Neural cell (in vitro differentiated cells): ENCODE data around the gene ADAM20.

Experiments used
- EP300 ChIP-seq: fragments of 450-650 bp; conservative IDR thresholded peaks from 2 replicates; pipeline ENCODE4 v1.6.1; 2014; ENCODE audit warnings: antibody characterized with exemption, mild to moderate bottlenecking, moderate library complexity; ENCODE audit not compliant: poor library complexity, severe bottlenecking
- EZH2 ChIP-seq: fragments of 200-600, 300-800 bp; shearing (Covaris generic), sonication (generic); IDR thresholded peaks from 2 replicates; pipeline ENCODE4 v1.6.1; 2014; ENCODE audit warnings: antibody characterized with exemption, low read length, borderline replicate concordance, mild to moderate bottlenecking; ENCODE audit not compliant: insufficient read depth, poor library complexity, severe bottlenecking
- POLR2AphosphoS5 ChIP-seq: IDR thresholded peaks from 2 replicates; pipeline ENCODE4 v1.6.1; 2012
- RAD21 ChIP-seq: fragments of 450-650 bp; conservative IDR thresholded peaks from 2 replicates; pipeline ENCODE4 v1.6.1; 2014; ENCODE audit warnings: antibody characterized with exemption, mild to moderate bottlenecking, moderate library complexity
- SMC3 ChIP-seq: fragments of 450-650 bp; conservative IDR thresholded peaks from 2 replicates; pipeline ENCODE4 v1.6.1; 2014; ENCODE audit warnings: antibody characterized with exemption, mild to moderate bottlenecking, moderate library complexity; ENCODE audit not compliant: poor library complexity
- TF ChIP-seq, protein P1 (sequence below): fragments of 450-650 bp; IDR thresholded peaks from 2 replicates; pipeline ENCODE4 v1.5.1; 2014; ENCODE audit warnings: antibody characterized with exemption, mild to moderate bottlenecking, moderate library complexity; ENCODE audit not compliant: poor library complexity, severe bottlenecking

DNA sequence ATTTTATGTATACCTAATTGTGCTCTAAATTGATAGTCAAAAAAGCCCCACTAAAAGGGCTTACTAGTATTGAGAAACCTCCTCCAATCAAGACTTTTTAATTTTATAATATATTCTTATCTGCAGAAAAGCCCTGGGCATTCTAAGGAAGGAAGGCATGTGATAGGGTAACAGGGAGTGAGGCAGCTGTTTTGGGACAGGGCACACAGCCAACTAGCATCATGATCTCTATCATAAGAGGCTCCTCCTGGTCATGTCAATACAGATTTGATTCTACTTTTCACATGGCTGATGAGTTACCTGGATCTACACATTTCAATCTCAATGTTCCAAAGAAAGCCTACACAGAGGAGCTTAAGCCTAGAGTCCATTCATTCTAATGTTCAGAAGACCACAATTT, 9.1 kb downstream of the ADAM20 start:
- TF ChIP-seq, protein P1, sequence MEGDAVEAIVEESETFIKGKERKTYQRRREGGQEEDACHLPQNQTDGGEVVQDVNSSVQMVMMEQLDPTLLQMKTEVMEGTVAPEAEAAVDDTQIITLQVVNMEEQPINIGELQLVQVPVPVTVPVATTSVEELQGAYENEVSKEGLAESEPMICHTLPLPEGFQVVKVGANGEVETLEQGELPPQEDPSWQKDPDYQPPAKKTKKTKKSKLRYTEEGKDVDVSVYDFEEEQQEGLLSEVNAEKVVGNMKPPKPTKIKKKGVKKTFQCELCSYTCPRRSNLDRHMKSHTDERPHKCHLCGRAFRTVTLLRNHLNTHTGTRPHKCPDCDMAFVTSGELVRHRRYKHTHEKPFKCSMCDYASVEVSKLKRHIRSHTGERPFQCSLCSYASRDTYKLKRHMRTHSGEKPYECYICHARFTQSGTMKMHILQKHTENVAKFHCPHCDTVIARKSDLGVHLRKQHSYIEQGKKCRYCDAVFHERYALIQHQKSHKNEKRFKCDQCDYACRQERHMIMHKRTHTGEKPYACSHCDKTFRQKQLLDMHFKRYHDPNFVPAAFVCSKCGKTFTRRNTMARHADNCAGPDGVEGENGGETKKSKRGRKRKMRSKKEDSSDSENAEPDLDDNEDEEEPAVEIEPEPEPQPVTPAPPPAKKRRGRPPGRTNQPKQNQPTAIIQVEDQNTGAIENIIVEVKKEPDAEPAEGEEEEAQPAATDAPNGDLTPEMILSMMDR = no peak
- TF ChIP-seq EP300 (no peak), POLR2AphosphoS5 (no peak), EZH2 (no peak), RAD21 (no peak), SMC3 (no peak)
